Measurements from ENCODE around the gene GAB4.
A peak's percentile ranks its signal among the peaks of the same experiment; 100 is the strongest.
"Not testable (repeated sequence)": the region's sequence is repeated elsewhere in the genome, so short reads cannot be mapped to it uniquely, and the experiment has no call there.

Gene GAB4

DNA sequence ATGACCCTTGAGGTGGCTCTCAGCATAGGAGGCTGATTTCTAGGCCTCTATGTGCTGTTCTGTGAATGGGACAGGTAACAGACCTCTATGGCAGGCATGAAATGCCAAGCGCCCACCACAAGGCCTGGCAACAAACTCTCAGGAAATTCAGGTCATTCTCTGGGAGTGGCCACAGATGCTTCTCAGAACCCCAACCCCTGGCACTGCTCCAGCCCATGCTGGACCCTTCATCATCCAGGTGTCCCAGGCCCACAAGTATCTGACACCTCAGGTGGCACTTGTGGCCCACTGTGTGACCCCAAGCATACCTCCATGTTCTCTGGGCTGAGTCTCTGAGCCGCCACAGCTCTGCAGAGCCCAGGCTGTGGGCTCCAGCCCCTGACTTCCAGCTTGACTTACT, 24.3 kb upstream of the GAB4 start:
- H3K9me3 ChIP-seq (ENCODE audit: control insufficient read depth, low read depth, low read length); H3K4me3 ChIP-seq (ENCODE audit: low read length); H3K4me1 ChIP-seq (ENCODE audit: control insufficient read depth, low read depth, low read length); H3K27me3 ChIP-seq (ENCODE audit: control insufficient read depth, insufficient read depth, low read length); H3K27ac ChIP-seq (ENCODE audit: low read length); H3K9ac ChIP-seq (ENCODE audit: low read length); H3K36me3 ChIP-seq (ENCODE audit: control insufficient read depth, low read depth, low read length): not testable (repeated sequence)

DNA sequence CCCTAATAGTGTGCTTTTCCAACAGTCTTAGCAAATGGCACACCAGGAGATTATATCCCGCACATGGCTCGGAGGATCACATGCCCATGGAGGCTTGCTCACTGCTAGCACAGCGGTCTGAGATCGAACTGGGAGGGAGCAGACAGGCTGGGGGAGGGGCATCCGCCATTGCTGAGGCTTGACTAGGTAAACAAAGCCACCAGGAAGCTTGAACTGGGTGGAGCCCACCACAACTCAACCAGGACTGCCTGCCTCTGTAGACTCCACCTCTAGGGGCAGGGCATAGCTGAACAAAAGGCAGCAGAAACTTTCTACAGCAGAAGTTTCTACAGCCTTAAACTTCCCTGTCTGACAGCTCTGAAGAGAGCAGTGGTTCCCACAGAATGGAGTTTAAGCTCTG, 16.4 kb upstream of the GAB4 start:
- not testable (repeated sequence) for H3K9me3 ChIP-seq (ENCODE audit: control insufficient read depth, low read depth, low read length); H3K27ac ChIP-seq (ENCODE audit: low read length); H3K4me1 ChIP-seq (ENCODE audit: control insufficient read depth, low read depth, low read length); H3K4me3 ChIP-seq (ENCODE audit: low read length); H3K36me3 ChIP-seq (ENCODE audit: control insufficient read depth, low read depth, low read length); H3K9ac ChIP-seq (ENCODE audit: low read length); H3K27me3 ChIP-seq (ENCODE audit: control insufficient read depth, insufficient read depth, low read length)

DNA sequence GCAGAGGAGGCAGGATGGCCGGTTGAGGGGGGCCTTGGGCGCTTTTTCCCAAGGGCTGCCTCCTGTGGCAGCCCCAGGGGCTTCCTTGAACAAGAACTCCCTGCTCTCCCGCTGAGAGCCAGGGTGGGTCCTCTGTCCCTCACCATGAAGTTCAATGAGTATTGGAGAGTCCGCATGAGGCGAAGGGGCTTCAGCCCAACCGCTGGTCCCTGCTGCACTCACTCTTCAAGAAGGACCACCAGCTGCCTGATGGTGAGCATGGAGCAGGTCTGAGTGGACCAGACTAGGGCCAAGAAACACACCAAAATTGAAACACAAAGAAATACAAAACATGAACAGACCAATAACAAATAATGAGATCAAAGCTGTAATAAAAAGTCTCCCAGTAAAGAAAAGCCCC, 7.5 kb upstream of the GAB4 start:
- not testable (repeated sequence) for H3K36me3 ChIP-seq (ENCODE audit: control insufficient read depth, low read depth, low read length); H3K9ac ChIP-seq (ENCODE audit: low read length); H3K27me3 ChIP-seq (ENCODE audit: control insufficient read depth, insufficient read depth, low read length); H3K4me3 ChIP-seq (ENCODE audit: low read length); H3K4me1 ChIP-seq (ENCODE audit: control insufficient read depth, low read depth, low read length); H3K9me3 ChIP-seq (ENCODE audit: control insufficient read depth, low read depth, low read length); H3K27ac ChIP-seq (ENCODE audit: low read length)

DNA sequence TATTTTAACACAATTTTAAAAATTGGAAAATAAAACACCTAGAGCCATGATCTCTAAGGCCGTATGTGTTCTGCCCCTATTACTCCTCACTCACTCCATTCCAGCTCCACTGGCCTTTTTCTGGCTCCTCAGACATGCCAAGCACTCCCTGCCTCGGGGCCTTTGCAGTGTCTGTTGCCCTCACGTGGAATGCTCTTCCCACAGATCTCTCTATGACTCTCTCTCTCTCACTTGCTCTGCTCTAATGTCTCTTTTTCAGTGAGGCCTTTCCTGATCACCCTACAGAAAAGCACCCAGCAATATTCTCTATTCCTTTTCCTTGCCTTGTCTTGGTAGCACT, 6.0 kb upstream of the GAB4 start:
- not testable (repeated sequence) for H3K9me3 ChIP-seq (ENCODE audit: control insufficient read depth, low read depth, low read length); H3K4me1 ChIP-seq (ENCODE audit: control insufficient read depth, low read depth, low read length); H3K9ac ChIP-seq (ENCODE audit: low read length); H3K27me3 ChIP-seq (ENCODE audit: control insufficient read depth, insufficient read depth, low read length); H3K4me3 ChIP-seq (ENCODE audit: low read length); H3K36me3 ChIP-seq (ENCODE audit: control insufficient read depth, low read depth, low read length); H3K27ac ChIP-seq (ENCODE audit: low read length)

DNA sequence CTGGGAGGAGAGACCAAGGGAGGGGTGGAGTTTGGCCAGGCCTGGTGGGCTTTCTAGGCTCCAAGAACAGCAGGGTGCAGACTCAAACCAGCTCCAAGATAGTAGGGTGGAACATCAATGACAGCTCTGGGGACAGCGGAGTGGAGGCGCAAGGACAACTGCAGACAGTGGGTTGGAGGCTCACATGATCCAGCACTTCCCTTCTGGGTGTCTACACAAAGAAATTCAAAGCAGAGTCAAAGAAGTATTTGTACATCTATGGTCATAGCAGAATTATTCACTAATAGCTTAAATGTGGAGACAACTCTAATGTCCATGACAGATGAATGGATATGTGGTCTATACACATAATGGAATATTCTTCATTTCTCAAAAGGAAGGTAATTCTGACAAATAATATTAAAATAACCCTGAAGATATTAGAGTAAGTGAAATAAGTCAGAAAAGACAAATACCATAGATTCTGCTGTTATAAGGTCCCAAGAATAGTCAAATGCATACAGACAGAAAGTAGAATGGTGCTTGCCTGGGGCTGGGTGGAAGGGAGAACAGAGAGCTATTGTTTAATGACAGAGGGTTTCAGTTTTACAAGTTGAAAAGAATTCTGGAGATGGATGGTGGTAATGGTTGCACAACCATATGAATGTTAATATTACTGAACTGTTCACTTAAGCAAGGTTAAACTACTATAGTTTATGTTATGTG, 5.5 kb upstream of the GAB4 start:
- no peak overlapping the region for H3K4me3 ChIP-seq (ENCODE audit: low read length)
- H3K9ac ChIP-seq (ENCODE audit: low read length), result no peak overlapping the region
- no peaks in the 10 kb centered on the region for H3K36me3 ChIP-seq (ENCODE audit: control insufficient read depth, low read depth, low read length)
- H3K27ac ChIP-seq (ENCODE audit: low read length), result no peak overlapping the region
- no peaks in the 10 kb centered on the region for H3K27me3 ChIP-seq (ENCODE audit: control insufficient read depth, insufficient read depth, low read length)
- no peaks in the 10 kb centered on the region for H3K4me1 ChIP-seq (ENCODE audit: control insufficient read depth, low read depth, low read length)
- no peaks in the 10 kb centered on the region for H3K9me3 ChIP-seq (ENCODE audit: control insufficient read depth, low read depth, low read length)

DNA sequence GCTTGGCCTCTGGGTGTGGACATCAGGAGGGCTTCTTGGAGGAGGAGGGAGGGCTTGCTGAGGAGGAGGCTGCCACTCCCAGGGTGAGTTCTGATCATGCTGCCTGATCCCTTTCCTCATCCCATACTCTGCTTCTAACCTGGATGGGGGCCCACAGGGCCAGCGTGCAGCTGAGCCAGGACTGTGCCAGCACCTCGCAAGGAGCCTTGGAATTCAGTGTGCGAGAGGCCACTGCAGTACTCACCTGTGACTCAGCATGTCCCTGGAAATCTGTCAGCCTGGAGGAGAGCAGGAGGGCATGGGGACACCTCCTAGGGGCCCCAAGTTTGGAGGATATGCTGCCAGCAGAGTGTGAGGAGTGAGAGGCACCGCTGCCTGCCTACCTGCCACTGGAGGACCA, 4.2 kb upstream of the GAB4 start:
- no peak overlapping the region for H3K27ac ChIP-seq (ENCODE audit: low read length)
- peaks cover 12% of the 10 kb centered on the region for H3K27me3 ChIP-seq (ENCODE audit: control insufficient read depth, insufficient read depth, low read length)
- H3K4me1 ChIP-seq (ENCODE audit: control insufficient read depth, low read depth, low read length), result no peaks in the 10 kb centered on the region
- no peaks in the 10 kb centered on the region for H3K9me3 ChIP-seq (ENCODE audit: control insufficient read depth, low read depth, low read length)
- no peaks in the 10 kb centered on the region for H3K36me3 ChIP-seq (ENCODE audit: control insufficient read depth, low read depth, low read length)
- H3K9ac ChIP-seq (ENCODE audit: low read length), result no peak overlapping the region
- H3K4me3 ChIP-seq (ENCODE audit: low read length), result no peak overlapping the region

DNA sequence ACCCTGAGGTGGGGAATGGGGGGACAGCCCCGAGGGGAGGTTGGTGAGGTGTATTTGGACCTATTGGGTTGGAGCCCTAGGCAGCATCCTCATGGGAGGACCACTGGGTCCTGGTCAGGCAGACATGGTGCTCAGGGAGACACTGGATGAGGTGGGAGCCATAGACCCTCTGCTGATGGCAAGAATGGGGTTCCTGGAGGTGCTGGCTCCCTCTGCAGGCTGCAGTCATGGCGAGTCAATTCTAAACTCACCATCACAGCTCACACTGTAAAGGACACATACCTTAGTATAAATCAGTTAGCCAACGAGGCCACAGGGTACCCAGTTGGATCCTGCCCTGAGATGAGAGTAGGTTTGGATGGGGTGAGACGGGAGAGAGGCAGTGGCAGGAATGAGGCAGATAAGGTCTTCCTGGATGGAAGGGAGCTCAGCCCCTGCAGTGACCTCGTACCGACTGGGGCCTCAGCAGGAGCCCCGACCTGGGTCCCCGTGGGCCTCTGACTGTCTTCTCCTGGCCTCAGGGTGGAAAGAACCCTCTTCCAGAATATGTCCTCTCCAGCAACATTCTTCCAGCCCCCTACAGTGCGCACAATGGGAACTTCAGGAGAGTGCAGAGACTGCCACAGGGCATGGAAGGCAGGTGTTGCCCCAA, 1.7 kb upstream of the GAB4 start:
- Histone ChIP-seq H3K27me3 (ENCODE audit: control insufficient read depth, insufficient read depth, low read length) (peaks cover 20% of the 10 kb centered on the region), H3K27ac (ENCODE audit: low read length) (no peak overlapping the region), H3K36me3 (ENCODE audit: control insufficient read depth, low read depth, low read length) (no peaks in the 10 kb centered on the region), H3K9ac (ENCODE audit: low read length) (no peak overlapping the region), H3K4me3 (ENCODE audit: low read length) (no peak overlapping the region), H3K4me1 (ENCODE audit: control insufficient read depth, low read depth, low read length) (no peaks in the 10 kb centered on the region), H3K9me3 (ENCODE audit: control insufficient read depth, low read depth, low read length) (no peaks in the 10 kb centered on the region)

DNA sequence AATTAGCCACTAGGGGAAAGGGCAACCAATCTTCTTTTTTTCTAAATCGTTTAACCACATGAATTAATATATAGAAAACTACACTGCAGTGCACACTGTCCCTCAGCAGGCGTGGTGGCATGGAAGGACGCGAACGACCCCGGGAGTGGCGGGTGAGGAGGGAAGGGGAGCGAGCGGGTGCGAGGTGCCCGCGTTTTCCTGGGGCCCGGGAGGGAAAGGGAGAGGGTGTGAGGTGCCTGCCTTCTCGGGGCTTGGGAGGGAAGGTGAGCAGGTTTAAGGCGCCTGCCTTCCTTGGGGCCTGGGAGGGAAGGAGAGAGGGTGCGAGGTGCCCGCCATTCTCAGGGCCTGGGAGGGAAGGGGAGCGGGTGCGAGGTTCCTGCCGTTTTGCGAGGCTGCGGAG, 765 bp downstream of the GAB4 start:
- H3K9ac ChIP-seq (ENCODE audit: low read length), result no peak overlapping the region
- no peaks in the 10 kb centered on the region for H3K4me1 ChIP-seq (ENCODE audit: control insufficient read depth, low read depth, low read length)
- H3K27me3 ChIP-seq (ENCODE audit: control insufficient read depth, insufficient read depth, low read length), result peaks cover 20% of the 10 kb centered on the region
- H3K36me3 ChIP-seq (ENCODE audit: control insufficient read depth, low read depth, low read length), result no peaks in the 10 kb centered on the region
- peak overlapping the region; percentile 27 for H3K4me3 ChIP-seq (ENCODE audit: low read length)
- no peak overlapping the region for H3K27ac ChIP-seq (ENCODE audit: low read length)
- H3K9me3 ChIP-seq (ENCODE audit: control insufficient read depth, low read depth, low read length), result peaks cover 6% of the 10 kb centered on the region

DNA sequence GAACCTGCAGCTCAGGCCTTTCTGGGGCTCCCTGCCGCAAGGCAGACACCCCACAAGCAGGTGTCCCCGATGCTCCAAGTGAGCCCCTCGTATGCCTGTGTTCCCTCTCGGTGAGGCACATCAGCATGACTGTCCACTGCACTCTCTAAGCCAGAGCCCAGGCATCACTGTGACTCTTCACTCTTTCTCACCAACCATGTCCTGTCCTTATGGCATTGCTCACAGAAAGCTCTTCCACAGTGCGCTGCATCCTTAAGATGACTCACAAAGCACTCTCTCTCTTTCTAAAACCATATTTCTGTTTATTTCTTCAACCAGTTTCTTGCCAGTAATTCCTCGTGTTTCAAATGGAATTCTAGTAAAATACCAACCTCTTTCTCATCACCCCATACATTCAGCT, 18.1 kb downstream of the GAB4 start:
- Histone ChIP-seq H3K36me3 (ENCODE audit: control insufficient read depth, low read depth, low read length) (no peaks in the 10 kb centered on the region), H3K27ac (ENCODE audit: low read length) (no peak overlapping the region), H3K27me3 (ENCODE audit: control insufficient read depth, insufficient read depth, low read length) (no peaks in the 10 kb centered on the region), H3K9me3 (ENCODE audit: control insufficient read depth, low read depth, low read length) (peaks cover 45% of the 10 kb centered on the region), H3K9ac (ENCODE audit: low read length) (no peak overlapping the region), H3K4me3 (ENCODE audit: low read length) (no peak overlapping the region), H3K4me1 (ENCODE audit: control insufficient read depth, low read depth, low read length) (no peaks in the 10 kb centered on the region)

DNA sequence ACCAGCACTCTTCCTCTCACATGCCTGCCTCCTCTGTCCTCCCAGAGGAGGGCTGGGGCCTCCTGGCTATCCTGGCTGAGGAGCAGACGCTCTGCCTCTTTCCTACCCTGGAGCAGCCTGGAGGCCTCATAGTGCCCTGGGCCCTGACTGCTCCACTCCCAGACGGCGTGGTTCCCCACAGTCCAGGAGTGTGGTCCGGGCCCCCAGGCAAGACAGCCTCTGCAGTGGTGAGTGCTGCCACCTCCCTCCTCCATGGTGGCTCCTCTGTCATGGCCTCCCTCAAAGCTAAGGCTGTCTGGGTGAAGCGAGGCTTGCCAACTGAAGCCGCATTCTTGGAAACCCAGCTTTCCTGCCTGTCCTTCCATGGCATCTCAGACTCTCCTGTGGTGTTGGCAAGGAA, 19.8 kb downstream of the GAB4 start:
- H3K27me3 ChIP-seq (ENCODE audit: control insufficient read depth, insufficient read depth, low read length), result no peaks in the 10 kb centered on the region
- H3K4me3 ChIP-seq (ENCODE audit: low read length), result no peak overlapping the region
- H3K9ac ChIP-seq (ENCODE audit: low read length), result no peak overlapping the region
- H3K9me3 ChIP-seq (ENCODE audit: control insufficient read depth, low read depth, low read length), result peaks cover 58% of the 10 kb centered on the region
- H3K36me3 ChIP-seq (ENCODE audit: control insufficient read depth, low read depth, low read length), result no peaks in the 10 kb centered on the region
- no peaks in the 10 kb centered on the region for H3K4me1 ChIP-seq (ENCODE audit: control insufficient read depth, low read depth, low read length)
- H3K27ac ChIP-seq (ENCODE audit: low read length), result no peak overlapping the region

DNA sequence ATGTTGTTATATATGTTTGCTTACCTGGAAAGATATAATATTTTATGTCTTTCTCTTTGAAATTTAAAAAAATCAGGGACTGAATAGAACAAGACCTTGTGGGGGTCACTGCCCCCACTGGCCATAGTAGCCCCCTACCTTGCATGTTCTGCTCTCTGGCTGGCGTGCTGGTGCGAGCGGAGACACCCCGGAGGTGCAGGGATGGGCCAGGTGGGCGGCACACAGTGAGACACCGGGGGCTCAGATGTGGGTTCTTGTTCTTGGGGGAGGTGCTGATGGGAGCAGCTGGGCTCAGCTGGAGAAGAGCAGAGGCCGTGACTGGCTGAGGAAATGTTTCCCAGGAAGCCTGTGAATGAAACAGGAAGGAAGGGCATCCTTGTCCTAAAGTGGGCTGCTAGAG, 20.2 kb downstream of the GAB4 start:
- no peaks in the 10 kb centered on the region for H3K27me3 ChIP-seq (ENCODE audit: control insufficient read depth, insufficient read depth, low read length)
- peaks cover 61% of the 10 kb centered on the region for H3K9me3 ChIP-seq (ENCODE audit: control insufficient read depth, low read depth, low read length)
- no peak overlapping the region for H3K4me3 ChIP-seq (ENCODE audit: low read length)
- H3K9ac ChIP-seq (ENCODE audit: low read length), result no peak overlapping the region
- no peaks in the 10 kb centered on the region for H3K36me3 ChIP-seq (ENCODE audit: control insufficient read depth, low read depth, low read length)
- no peak overlapping the region for H3K27ac ChIP-seq (ENCODE audit: low read length)
- no peaks in the 10 kb centered on the region for H3K4me1 ChIP-seq (ENCODE audit: control insufficient read depth, low read depth, low read length)

DNA sequence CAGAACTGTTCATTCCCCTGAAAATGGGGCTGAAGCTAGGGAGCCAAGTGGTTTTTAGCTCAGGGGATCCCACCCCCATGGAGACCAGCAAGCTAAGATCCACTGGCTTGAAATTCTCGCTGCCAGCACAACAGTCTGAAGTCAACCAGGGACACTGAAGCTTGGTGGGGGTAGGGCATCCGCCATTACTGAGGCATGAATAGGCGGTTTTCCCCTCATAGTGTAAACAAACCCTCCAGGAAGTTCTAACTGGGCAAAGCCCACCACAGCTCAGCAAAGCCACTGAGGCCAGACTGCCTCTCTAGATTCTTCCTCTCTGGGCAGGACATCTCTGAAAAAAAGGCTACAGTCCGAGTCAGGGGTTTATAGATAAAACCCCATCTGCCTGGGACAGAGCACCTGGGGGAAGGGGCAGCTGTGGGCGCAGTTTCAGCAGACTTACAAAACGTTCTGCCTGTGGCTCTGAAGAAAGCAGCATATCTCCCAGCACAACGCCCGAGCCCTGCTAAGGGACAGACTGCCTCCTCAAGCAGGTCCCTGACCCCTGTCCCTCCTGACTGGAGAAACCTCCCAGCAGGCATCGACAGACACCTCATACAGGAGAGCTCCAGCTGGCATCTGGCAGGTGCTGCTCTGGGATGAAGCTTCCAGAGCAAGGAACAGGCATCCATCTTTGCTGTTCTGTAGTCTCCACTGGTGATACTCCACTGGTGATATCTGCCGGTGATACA, 32.7 kb downstream of the GAB4 start:
- Histone ChIP-seq H3K27ac (ENCODE audit: low read length) (no peak overlapping the region), H3K27me3 (ENCODE audit: control insufficient read depth, insufficient read depth, low read length) (no peaks in the 10 kb centered on the region), H3K36me3 (ENCODE audit: control insufficient read depth, low read depth, low read length) (no peaks in the 10 kb centered on the region), H3K4me3 (ENCODE audit: low read length) (no peak overlapping the region), H3K9me3 (ENCODE audit: control insufficient read depth, low read depth, low read length) (peaks cover 15% of the 10 kb centered on the region), H3K9ac (ENCODE audit: low read length) (no peak overlapping the region), H3K4me1 (ENCODE audit: control insufficient read depth, low read depth, low read length) (no peaks in the 10 kb centered on the region)

All from iPS-18a (cell line).